Coronary artery (tissue), 2 donors: ENCODE results near the gene SERGEF.

Experiments
- DNase-seq: peaks from one replicate; pipeline ENCODE4 v3.0.0-alpha.2; 2017; ENCODE audit warnings: low spot score
- H3K27ac ChIP-seq, 2 donors: fragments of 200-600 bp; sonication (generic); one replicate each; pipeline ENCODE4 v1.5.1; 2016 to 2019
- H3K4me3 ChIP-seq: fragments of 200-600 bp; sonication (generic); 2 replicates; pipeline ENCODE4 v1.5.1; 2016; ENCODE audit warnings: mild to moderate bottlenecking, moderate library complexity
- CTCF ChIP-seq: fragments of 200-600 bp; sonication (generic); IDR thresholded peaks from one replicate; pipeline ENCODE4 v1.5.1; 2019; ENCODE audit warnings: antibody characterized with exemption

SERGEF gene

GRCh38 chr11:17918049-17918605 lies 94.7 kb downstream of the SERGEF start:
- Histone ChIP-seq H3K4me3 (no peak overlapping the region), H3K27ac (no peak overlapping the region)
- DNase-seq = no peak
- no peak for TF ChIP-seq CTCF

DNA sequence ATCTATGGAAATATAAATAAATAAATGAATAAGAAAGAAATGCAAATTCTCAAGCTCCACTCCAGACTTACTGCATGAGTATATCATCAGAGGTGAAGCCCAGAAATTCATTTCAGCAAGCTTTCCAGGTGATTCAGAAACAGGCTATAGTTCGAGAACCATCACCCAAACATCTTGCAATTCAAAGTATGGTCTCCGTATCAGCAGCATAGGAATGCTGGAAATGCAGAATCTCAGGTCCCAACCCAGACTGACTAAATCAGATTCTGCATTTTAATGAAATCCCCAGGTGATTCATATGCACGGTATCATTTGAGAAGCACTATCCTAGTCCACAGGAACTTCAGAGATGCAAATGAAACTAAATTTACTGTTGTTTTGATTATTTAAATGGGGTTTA lies 95.3 kb downstream of the SERGEF start:
- Histone ChIP-seq H3K27ac (no peak overlapping the region), H3K4me3 (no peak overlapping the region)
- DNase-seq = no peak
- no peak for TF ChIP-seq CTCF

- TF ChIP-seq CTCF = no peak
- H3K4me3 ChIP-seq = no peak overlapping the region
- no peak overlapping the region for H3K27ac ChIP-seq
- DNase-seq = no peak
These were observed 97.2 kb downstream of the SERGEF start for GRCh38 chr11:17915500-17916143.

DNA sequence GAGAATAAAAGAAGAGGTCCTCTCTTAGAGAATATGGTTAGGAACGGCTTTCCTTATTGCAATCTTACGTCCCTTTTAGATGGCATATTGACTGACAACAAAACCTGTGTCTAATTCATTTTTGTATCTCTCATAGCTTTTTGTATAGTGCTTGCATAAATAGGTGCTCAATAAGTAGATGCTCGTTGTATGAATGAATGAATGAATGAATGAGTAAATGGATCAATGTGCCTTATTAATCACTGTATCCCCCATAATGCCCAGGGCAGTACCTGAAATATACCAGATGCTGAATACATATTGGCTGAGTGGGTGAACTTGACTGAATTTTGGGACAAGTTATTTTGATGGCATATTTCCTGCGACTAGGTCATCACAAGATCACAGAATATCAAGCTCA lies 97.9 kb downstream of the SERGEF start:
- no peak overlapping the region for H3K4me3 ChIP-seq
- no peak for DNase-seq
- H3K27ac ChIP-seq = no peak overlapping the region
- TF ChIP-seq CTCF = no peak

- TF ChIP-seq CTCF = no peak
- no peak for DNase-seq
- no peak overlapping the region for H3K27ac ChIP-seq
These were observed 105.8 kb downstream of the SERGEF start for GRCh38 chr11:17907046-17907445.

DNA sequence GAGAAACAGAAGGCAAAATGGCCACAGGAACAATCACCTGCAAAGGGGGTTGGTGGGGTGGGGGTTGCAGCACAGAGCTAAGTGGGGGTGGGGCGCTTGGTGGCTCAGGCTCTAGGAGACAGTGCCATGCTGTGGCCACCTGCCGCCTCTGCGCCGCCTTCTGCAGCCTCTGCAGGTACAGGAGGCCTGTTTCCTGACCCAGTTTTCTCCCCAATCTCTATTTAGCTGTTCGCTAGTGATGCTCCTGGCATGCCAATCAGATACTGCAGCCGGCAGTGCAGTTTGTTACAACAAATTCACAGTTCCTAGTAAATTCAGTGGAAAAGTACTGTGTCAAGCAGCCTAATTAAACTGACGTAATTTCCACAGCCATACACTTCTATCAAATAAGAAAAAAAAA lies 106.4 kb downstream of the SERGEF start:
- DNase-seq = no peak
- no peak overlapping the region for H3K27ac ChIP-seq
- no peak overlapping the region for H3K4me3 ChIP-seq
- no peak for TF ChIP-seq CTCF

More at GRCh38 chr11:17907046-17907445, 105.8 kb downstream of the SERGEF start:
- no peak overlapping the region for H3K4me3 ChIP-seq

DNA sequence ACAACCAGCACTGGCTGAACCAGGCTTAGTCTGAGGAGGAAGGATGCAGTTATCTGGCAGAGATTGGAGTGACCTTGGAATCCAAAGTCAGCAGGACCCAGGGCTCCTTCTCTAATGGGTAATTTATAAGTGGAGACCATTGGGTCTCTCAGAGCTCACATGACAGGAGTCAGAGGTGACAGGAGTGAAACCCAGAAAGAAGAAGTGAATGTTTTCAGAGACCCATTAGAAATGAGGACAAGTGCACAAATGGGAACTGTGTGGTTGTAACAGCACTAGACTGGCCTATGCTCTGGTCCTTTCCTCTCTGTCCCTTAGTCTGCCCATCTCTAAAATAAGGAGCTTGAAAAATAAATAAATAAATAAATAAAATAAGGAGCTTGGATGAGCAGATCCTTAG lies 107.4 kb downstream of the SERGEF start:
- no peak for TF ChIP-seq CTCF
- H3K27ac ChIP-seq = no peak overlapping the region
- H3K4me3 ChIP-seq = no peak overlapping the region
- no peak for DNase-seq
